Measurements from ENCODE around the gene SSPN.

The SSPN gene

DNA sequence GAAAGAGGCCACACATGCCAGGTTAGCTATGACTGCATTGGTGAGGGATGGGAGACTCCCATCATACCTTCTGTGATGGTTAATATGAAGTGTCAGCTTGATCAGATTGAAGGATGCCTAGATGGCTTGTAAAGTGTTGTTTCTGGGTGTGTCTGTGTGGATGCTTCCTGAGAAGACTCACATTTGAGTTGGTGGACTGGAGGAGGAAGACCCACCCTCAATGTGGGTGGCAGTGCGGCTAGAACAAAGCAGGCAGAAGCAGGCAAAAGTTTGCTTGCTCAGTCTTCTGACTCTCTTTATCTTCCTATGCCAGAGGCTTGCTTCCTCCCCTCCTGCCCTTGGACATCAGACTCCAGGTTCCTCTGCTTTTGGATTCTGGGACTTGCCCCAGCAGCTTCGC is 88.2 kb downstream of the SSPN start:
- TF ChIP-seq ESRRG (CRISPR knock-in tag; IDR thresholded peaks at IDR 0.05): no peak
- no peak for TF ChIP-seq ZNF70 (CRISPR knock-in tag; IDR thresholded peaks at IDR 0.05)
- TF ChIP-seq ARNTL (CRISPR knock-in tag; IDR thresholded peaks at IDR 0.05; ENCODE audit: borderline replicate concordance, low read depth): no peak
- TF ChIP-seq ZC3H10 (CRISPR knock-in tag; IDR thresholded peaks at IDR 0.05): no peak
- TF ChIP-seq, protein P1, sequence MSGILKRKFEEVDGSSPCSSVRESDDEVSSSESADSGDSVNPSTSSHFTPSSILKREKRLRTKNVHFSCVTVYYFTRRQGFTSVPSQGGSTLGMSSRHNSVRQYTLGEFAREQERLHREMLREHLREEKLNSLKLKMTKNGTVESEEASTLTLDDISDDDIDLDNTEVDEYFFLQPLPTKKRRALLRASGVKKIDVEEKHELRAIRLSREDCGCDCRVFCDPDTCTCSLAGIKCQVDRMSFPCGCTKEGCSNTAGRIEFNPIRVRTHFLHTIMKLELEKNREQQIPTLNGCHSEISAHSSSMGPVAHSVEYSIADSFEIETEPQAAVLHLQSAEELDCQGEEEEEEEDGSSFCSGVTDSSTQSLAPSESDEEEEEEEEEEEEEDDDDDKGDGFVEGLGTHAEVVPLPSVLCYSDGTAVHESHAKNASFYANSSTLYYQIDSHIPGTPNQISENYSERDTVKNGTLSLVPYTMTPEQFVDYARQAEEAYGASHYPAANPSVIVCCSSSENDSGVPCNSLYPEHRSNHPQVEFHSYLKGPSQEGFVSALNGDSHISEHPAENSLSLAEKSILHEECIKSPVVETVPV (CRISPR knock-in tag; IDR thresholded peaks at IDR 0.05): no peak
- no peak for TF ChIP-seq PPARA (CRISPR knock-in tag; IDR thresholded peaks at IDR 0.05; ENCODE audit: borderline replicate concordance)
- no peak for ATAC-seq

DNA sequence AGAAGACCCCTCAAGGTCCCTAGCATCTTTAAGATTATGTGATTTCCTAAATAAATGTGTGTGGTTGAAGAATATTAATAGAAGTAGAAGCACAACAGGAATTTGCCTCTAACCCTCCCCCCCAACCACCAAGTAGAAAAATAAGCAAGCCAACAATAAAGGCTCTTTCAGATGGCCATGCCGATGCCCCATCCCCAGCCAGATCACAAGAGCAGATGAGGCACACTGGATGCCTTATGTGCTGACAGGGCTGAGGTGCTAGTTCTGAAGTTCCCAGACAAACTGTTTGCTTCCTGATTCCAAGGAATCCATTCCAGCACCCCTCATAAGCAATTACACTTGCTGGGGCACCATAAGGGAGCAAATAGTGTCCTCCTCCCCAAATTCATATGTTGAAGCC is 90.0 kb downstream of the SSPN start:
- no peak for ATAC-seq
- TF ChIP-seq ZC3H10 (CRISPR knock-in tag; IDR thresholded peaks at IDR 0.05) (no peak), ESRRG (CRISPR knock-in tag; IDR thresholded peaks at IDR 0.05) (no peak), ZNF8 (CRISPR knock-in tag; IDR thresholded peaks at IDR 0.05) (no peak), OSR1 (CRISPR knock-in tag; IDR thresholded peaks at IDR 0.05) (no peak), TOX (CRISPR knock-in tag; IDR thresholded peaks at IDR 0.05; ENCODE audit: borderline replicate concordance) (no peak), ZFP30 (CRISPR knock-in tag; IDR thresholded peaks at IDR 0.05) (no peak), BACH2 (CRISPR knock-in tag; IDR thresholded peaks at IDR 0.05; ENCODE audit: borderline replicate concordance) (no peak), ZNF565 (CRISPR knock-in tag; conservative IDR thresholded peaks at IDR 0.05; ENCODE audit: low read depth) (no peak), ARNTL (CRISPR knock-in tag; IDR thresholded peaks at IDR 0.05; ENCODE audit: borderline replicate concordance, low read depth) (no peak), ZFP3 (CRISPR knock-in tag; IDR thresholded peaks at IDR 0.05) (no peak), CSDC2 (CRISPR knock-in tag; IDR thresholded peaks at IDR 0.05) (no peak), TCF4 (CRISPR knock-in tag; IDR thresholded peaks at IDR 0.05; ENCODE audit: borderline replicate concordance) (no peak), GLIS3 (CRISPR knock-in tag; IDR thresholded peaks at IDR 0.05) (no peak), ISL1 (CRISPR knock-in tag; IDR thresholded peaks at IDR 0.05) (no peak)
- TF ChIP-seq, protein P2, sequence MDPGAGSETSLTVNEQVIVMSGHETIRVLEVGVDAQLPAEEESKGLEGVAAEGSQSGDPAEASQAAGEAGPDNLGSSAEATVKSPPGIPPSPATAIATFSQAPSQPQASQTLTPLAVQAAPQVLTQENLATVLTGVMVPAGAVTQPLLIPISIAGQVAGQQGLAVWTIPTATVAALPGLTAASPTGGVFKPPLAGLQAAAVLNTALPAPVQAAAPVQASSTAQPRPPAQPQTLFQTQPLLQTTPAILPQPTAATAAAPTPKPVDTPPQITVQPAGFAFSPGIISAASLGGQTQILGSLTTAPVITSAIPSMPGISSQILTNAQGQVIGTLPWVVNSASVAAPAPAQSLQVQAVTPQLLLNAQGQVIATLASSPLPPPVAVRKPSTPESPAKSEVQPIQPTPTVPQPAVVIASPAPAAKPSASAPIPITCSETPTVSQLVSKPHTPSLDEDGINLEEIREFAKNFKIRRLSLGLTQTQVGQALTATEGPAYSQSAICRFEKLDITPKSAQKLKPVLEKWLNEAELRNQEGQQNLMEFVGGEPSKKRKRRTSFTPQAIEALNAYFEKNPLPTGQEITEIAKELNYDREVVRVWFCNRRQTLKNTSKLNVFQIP (CRISPR knock-in tag; IDR thresholded peaks at IDR 0.05; ENCODE audit: borderline replicate concordance, low read depth): no peak
- TF ChIP-seq, protein P3, sequence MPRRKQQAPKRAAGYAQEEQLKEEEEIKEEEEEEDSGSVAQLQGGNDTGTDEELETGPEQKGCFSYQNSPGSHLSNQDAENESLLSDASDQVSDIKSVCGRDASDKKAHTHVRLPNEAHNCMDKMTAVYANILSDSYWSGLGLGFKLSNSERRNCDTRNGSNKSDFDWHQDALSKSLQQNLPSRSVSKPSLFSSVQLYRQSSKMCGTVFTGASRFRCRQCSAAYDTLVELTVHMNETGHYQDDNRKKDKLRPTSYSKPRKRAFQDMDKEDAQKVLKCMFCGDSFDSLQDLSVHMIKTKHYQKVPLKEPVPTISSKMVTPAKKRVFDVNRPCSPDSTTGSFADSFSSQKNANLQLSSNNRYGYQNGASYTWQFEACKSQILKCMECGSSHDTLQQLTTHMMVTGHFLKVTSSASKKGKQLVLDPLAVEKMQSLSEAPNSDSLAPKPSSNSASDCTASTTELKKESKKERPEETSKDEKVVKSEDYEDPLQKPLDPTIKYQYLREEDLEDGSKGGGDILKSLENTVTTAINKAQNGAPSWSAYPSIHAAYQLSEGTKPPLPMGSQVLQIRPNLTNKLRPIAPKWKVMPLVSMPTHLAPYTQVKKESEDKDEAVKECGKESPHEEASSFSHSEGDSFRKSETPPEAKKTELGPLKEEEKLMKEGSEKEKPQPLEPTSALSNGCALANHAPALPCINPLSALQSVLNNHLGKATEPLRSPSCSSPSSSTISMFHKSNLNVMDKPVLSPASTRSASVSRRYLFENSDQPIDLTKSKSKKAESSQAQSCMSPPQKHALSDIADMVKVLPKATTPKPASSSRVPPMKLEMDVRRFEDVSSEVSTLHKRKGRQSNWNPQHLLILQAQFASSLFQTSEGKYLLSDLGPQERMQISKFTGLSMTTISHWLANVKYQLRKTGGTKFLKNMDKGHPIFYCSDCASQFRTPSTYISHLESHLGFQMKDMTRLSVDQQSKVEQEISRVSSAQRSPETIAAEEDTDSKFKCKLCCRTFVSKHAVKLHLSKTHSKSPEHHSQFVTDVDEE (CRISPR knock-in tag; IDR thresholded peaks at IDR 0.05): no peak

DNA sequence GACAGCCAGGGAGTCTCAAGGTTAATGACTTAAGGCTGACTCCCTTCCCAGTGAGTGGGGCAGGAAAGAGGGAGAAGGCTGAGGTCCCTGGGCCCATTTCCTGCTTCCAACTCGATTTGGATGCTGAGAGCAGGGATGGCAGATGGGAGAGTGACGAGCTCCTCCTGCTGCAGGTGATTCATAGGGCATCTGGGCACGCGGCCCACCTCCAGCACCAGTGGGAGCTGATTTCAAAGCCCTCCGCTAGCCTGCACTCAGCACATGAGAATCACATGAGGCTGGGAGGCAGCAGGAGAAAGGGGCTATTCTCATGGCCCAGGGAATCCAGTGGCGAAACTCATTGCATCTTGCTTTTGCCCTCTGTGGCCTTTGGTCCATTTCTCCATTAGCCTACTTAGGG is 90.8 kb downstream of the SSPN start:
- TF ChIP-seq ESRRG (CRISPR knock-in tag; IDR thresholded peaks at IDR 0.05): no peak
- no peak for TF ChIP-seq CSDC2 (CRISPR knock-in tag; IDR thresholded peaks at IDR 0.05)
- TF ChIP-seq, protein P4, sequence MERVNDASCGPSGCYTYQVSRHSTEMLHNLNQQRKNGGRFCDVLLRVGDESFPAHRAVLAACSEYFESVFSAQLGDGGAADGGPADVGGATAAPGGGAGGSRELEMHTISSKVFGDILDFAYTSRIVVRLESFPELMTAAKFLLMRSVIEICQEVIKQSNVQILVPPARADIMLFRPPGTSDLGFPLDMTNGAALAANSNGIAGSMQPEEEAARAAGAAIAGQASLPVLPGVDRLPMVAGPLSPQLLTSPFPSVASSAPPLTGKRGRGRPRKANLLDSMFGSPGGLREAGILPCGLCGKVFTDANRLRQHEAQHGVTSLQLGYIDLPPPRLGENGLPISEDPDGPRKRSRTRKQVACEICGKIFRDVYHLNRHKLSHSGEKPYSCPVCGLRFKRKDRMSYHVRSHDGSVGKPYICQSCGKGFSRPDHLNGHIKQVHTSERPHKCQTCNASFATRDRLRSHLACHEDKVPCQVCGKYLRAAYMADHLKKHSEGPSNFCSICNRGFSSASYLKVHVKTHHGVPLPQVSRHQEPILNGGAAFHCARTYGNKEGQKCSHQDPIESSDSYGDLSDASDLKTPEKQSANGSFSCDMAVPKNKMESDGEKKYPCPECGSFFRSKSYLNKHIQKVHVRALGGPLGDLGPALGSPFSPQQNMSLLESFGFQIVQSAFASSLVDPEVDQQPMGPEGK (CRISPR knock-in tag; IDR thresholded peaks at IDR 0.05; ENCODE audit: borderline replicate concordance): no peak
- TF ChIP-seq ISL1 (CRISPR knock-in tag; IDR thresholded peaks at IDR 0.05): no peak
- TF ChIP-seq, protein P2 (CRISPR knock-in tag; IDR thresholded peaks at IDR 0.05; ENCODE audit: borderline replicate concordance, low read depth): no peak
- no peak for TF ChIP-seq SNAI2 (CRISPR knock-in tag; IDR thresholded peaks at IDR 0.05)
- no peak for TF ChIP-seq BACH2 (CRISPR knock-in tag; IDR thresholded peaks at IDR 0.05; ENCODE audit: borderline replicate concordance)
- TF ChIP-seq ZNF70 (CRISPR knock-in tag; IDR thresholded peaks at IDR 0.05): no peak
- no peak for TF ChIP-seq OSR1 (CRISPR knock-in tag; IDR thresholded peaks at IDR 0.05)
- no peak for TF ChIP-seq ZC3H10 (CRISPR knock-in tag; IDR thresholded peaks at IDR 0.05)
- TF ChIP-seq, protein P5, sequence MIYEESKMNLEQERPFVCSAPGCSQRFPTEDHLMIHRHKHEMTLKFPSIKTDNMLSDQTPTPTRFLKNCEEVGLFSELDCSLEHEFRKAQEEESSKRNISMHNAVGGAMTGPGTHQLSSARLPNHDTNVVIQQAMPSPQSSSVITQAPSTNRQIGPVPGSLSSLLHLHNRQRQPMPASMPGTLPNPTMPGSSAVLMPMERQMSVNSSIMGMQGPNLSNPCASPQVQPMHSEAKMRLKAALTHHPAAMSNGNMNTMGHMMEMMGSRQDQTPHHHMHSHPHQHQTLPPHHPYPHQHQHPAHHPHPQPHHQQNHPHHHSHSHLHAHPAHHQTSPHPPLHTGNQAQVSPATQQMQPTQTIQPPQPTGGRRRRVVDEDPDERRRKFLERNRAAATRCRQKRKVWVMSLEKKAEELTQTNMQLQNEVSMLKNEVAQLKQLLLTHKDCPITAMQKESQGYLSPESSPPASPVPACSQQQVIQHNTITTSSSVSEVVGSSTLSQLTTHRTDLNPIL (CRISPR knock-in tag; IDR thresholded peaks at IDR 0.05; ENCODE audit: low read depth): no peak
- TF ChIP-seq ZNF8 (CRISPR knock-in tag; IDR thresholded peaks at IDR 0.05): no peak
- TF ChIP-seq ZFP30 (CRISPR knock-in tag; IDR thresholded peaks at IDR 0.05): no peak
- TF ChIP-seq TCF4 (CRISPR knock-in tag; IDR thresholded peaks at IDR 0.05; ENCODE audit: borderline replicate concordance): no peak
- TF ChIP-seq, protein P1 (CRISPR knock-in tag; IDR thresholded peaks at IDR 0.05): no peak
- TF ChIP-seq RARB (CRISPR knock-in tag; IDR thresholded peaks at IDR 0.05): no peak
- no peak for TF ChIP-seq ARNTL (CRISPR knock-in tag; IDR thresholded peaks at IDR 0.05; ENCODE audit: borderline replicate concordance, low read depth)
- ATAC-seq: no peak

Measured in SK-N-SH treated with all-trans-retinoic acid at 6 μM for 48 hours (cell line).